H1 (cell line): ENCODE results near the gene GDPD5. TPM values are rescaled to one million over a fixed set of nuclear protein-coding genes. Genes with fewer than 3 reads are reported as not detected.

Experiments used
- CTCF ChIA-PET: fragments of 300-600 bp; sonication (Branson Sonifier 250); formaldehyde crosslinking; loops from one replicate; lab custom pipeline; 2021; ENCODE audit not compliant: partially characterized antibody; lab: Charles Lee
- POLR2A ChIA-PET: fragments of 300-600 bp; sonication (Branson Sonifier 250); formaldehyde crosslinking; loops from one replicate; lab custom pipeline; 2021; ENCODE audit warnings: inconsistent platforms; ENCODE audit not compliant: partially characterized antibody; lab: Charles Lee
- DNase-seq, 2 experiments: peaks; one replicate each; pipeline versions ENCODE4 v3.0.0 to v3.0.0-alpha.2; 2010 to 2022; ENCODE audit warnings: low spot score in 2 of 2, low read depth in 1 of 2, mixed read lengths in 1 of 2
- FAIRE-seq: peaks from 2 replicates; lab custom pipeline; 2011; peaks lifted over from hg19 to GRCh38; lab: Jason Lieb, UNC
- H2AFZ ChIP-seq: 2 replicates; pipeline ENCODE4 v1.8.1; 2012; ENCODE audit warnings: low read length, inconsistent platforms
- H2AK5ac ChIP-seq: 2 replicates; pipeline ENCODE4 v1.6.1; 2013; ENCODE audit warnings: low read depth, low read length
- H2BK120ac ChIP-seq: replicated peaks from 2 replicates; pipeline ENCODE3; 2013; ENCODE audit warnings: low read depth, low read length, inconsistent platforms
- H2BK12ac ChIP-seq: 2 replicates; pipeline ENCODE4 v1.6.1; 2013; ENCODE audit warnings: low read depth, low read length
- H2BK15ac ChIP-seq: 2 replicates; pipeline ENCODE4 v1.6.1; 2013; ENCODE audit warnings: low read length
- H2BK20ac ChIP-seq: 2 replicates; pipeline ENCODE4 v1.6.1; 2013; ENCODE audit warnings: low read length
- H2BK5ac ChIP-seq: 2 replicates; pipeline ENCODE4 v1.6.1; 2013; ENCODE audit warnings: low read depth, low read length
- H3K14ac ChIP-seq: 2 replicates; pipeline ENCODE4 v1.6.1; 2013; ENCODE audit warnings: inconsistent platforms; ENCODE audit not compliant: insufficient read length
- H3K18ac ChIP-seq: 2 replicates; pipeline ENCODE4 v1.6.1; 2013; ENCODE audit warnings: low read length; ENCODE audit errors: extremely low read depth
- H3K23ac ChIP-seq: 2 replicates; pipeline ENCODE4 v1.6.1; 2013; ENCODE audit warnings: inconsistent platforms; ENCODE audit not compliant: insufficient read length
- H3K23me2 ChIP-seq: 2 replicates; pipeline ENCODE4 v1.6.1; 2013; ENCODE audit warnings: low read depth, low read length
- H3K27ac ChIP-seq: 2 replicates; pipeline ENCODE4 v1.6.1; 2011; ENCODE audit warnings: low read depth, low read length, inconsistent platforms
- H3K27me3 ChIP-seq, 4 experiments: replicated peaks in 1 of 4; 1 replicate in 1 of 4; 2 replicates in 3 of 4; pipeline versions ENCODE4 v1.6.1 to v1.8.1; 2011 to 2013; ENCODE audit warnings: low read length in 3 of 4, mild to moderate bottlenecking in 3 of 4, inconsistent platforms in 2 of 4, mixed read lengths in 2 of 4, moderate library complexity in 1 of 4; ENCODE audit not compliant: control insufficient read depth in 3 of 4, insufficient read depth in 3 of 4; ENCODE audit errors: extremely low read depth in 1 of 4
- H3K36me3 ChIP-seq, 4 experiments: 2 replicates each; pipeline versions ENCODE4 v1.6.1 to v1.8.1; 2011 to 2013; ENCODE audit warnings: mild to moderate bottlenecking in 4 of 4, low read length in 3 of 4, moderate library complexity in 2 of 4, control low read depth in 1 of 4, inconsistent platforms in 1 of 4; ENCODE audit not compliant: insufficient read depth in 4 of 4, control insufficient read depth in 2 of 4
- H3K4ac ChIP-seq: replicated peaks from 2 replicates; pipeline ENCODE3; 2013; ENCODE audit warnings: low read length, low read depth, mixed read lengths, inconsistent platforms; ENCODE audit not compliant: insufficient read length
- H3K4me1 ChIP-seq, 4 experiments: replicated peaks in 1 of 4; 1 replicate in 1 of 4; 2 replicates in 3 of 4; pipeline versions ENCODE4 v1.6.1 to v1.8.1; 2011 to 2013; ENCODE audit warnings: low read length in 3 of 4, inconsistent platforms in 2 of 4, mixed read lengths in 1 of 4; ENCODE audit not compliant: insufficient read depth in 4 of 4, control insufficient read depth in 3 of 4
- H3K4me2 ChIP-seq, 2 experiments: 2 replicates each; pipeline versions ENCODE4 v1.6.1 to v1.8.1; 2011 to 2013; ENCODE audit warnings: low read depth in 2 of 2, low read length in 2 of 2, control low read depth in 1 of 2, inconsistent platforms in 1 of 2, mild to moderate bottlenecking in 1 of 2; ENCODE audit not compliant: insufficient read depth in 1 of 2
- H3K4me3 ChIP-seq, 4 experiments: fragments of 200-600, 300-600 bp in 1 of 4; sonication (generic), shearing (Covaris generic), sonication (Bioruptor Twin) in 1 of 4; 2 replicates each; pipeline versions ENCODE4 v1.5.1 to v1.8.1; 2011 to 2016; ENCODE audit warnings: low read length in 4 of 4, low read depth in 3 of 4, control low read depth in 2 of 4, inconsistent platforms in 2 of 4, mild to moderate bottlenecking in 2 of 4, mixed read lengths in 1 of 4, moderate library complexity in 1 of 4; ENCODE audit not compliant: insufficient read depth in 2 of 4; ENCODE audit errors: extremely low read depth in 1 of 4
- H3K56ac ChIP-seq: replicated peaks from 2 replicates; pipeline ENCODE3; 2013; ENCODE audit warnings: low read depth, mild to moderate bottlenecking, mixed read lengths, low read length, inconsistent platforms; ENCODE audit not compliant: insufficient read length
- H3K79me1 ChIP-seq: 2 replicates; pipeline ENCODE4 v1.6.1; 2013; ENCODE audit warnings: low read depth, low read length, control low read depth
- H3K79me2 ChIP-seq, 2 experiments: 2 replicates each; pipeline versions ENCODE4 v1.6.1 to v1.8.1; 2012 to 2013; ENCODE audit warnings: low read length in 2 of 2, mild to moderate bottlenecking in 2 of 2, inconsistent platforms in 1 of 2; ENCODE audit not compliant: insufficient read depth in 2 of 2, control insufficient read depth in 1 of 2
- H3K9ac ChIP-seq, 4 experiments: replicated peaks in 1 of 4; 1 replicate in 1 of 4; 2 replicates in 3 of 4; pipeline versions ENCODE4 v1.6.1 to v1.8.1; 2011 to 2013; ENCODE audit warnings: low read depth in 3 of 4, low read length in 3 of 4, control low read depth in 2 of 4, mild to moderate bottlenecking in 2 of 4, moderate library complexity in 2 of 4, inconsistent platforms in 1 of 4; ENCODE audit errors: extremely low read depth in 1 of 4
- H3K9me3 ChIP-seq, 2 experiments: 2 replicates each; pipeline versions ENCODE4 v1.6.1 to v1.8.1; 2012 to 2013; ENCODE audit warnings: mild to moderate bottlenecking in 2 of 2, moderate library complexity in 2 of 2, control low read depth in 1 of 2, inconsistent platforms in 1 of 2, low read depth in 1 of 2, low read length in 1 of 2, mixed read lengths in 1 of 2; ENCODE audit not compliant: insufficient read depth in 2 of 2
- H4K20me1 ChIP-seq, 2 experiments: replicated peaks in 1 of 2; 2 replicates each; pipeline versions ENCODE3 to v1.8.1; 2011 to 2013; ENCODE audit warnings: inconsistent platforms in 2 of 2, low read length in 2 of 2, mild to moderate bottlenecking in 1 of 2; ENCODE audit not compliant: insufficient read depth in 2 of 2, control insufficient read depth in 1 of 2
- H4K5ac ChIP-seq: 2 replicates; pipeline ENCODE4 v1.6.1; 2013; ENCODE audit warnings: low read length, low read depth, mixed read lengths, inconsistent platforms; ENCODE audit not compliant: insufficient read length
- H4K8ac ChIP-seq: 2 replicates; pipeline ENCODE4 v1.8.0; 2013; ENCODE audit warnings: mild to moderate bottlenecking, moderate library complexity, low read length, inconsistent platforms; ENCODE audit not compliant: insufficient read depth; ENCODE audit errors: extremely low read depth
- H4K91ac ChIP-seq: replicated peaks from 2 replicates; pipeline ENCODE3; 2013; ENCODE audit warnings: low read length, mixed read lengths, inconsistent platforms; ENCODE audit not compliant: insufficient read length
- CHD1 ChIP-seq: IDR thresholded peaks from 2 replicates; pipeline ENCODE4 v1.6.1; 2012; ENCODE audit warnings: low read depth, low read length, improper control_type of control experiment
- HDAC6 ChIP-seq: IDR thresholded peaks from one replicate; pipeline ENCODE4 v1.7.1; 2012; ENCODE audit warnings: low read depth, mild to moderate bottlenecking, inconsistent platforms, low read length, moderate library complexity
- MAX ChIP-seq: IDR thresholded peaks from 2 replicates; pipeline ENCODE4 v1.6.1; 2012; ENCODE audit warnings: inconsistent platforms
- SRF ChIP-seq: IDR thresholded peaks from 2 replicates; pipeline ENCODE4 v1.6.1; 2011; ENCODE audit warnings: mild to moderate bottlenecking, low read depth, low read length, moderate library complexity
- TAF1 ChIP-seq: IDR thresholded peaks from 2 replicates; pipeline ENCODE4 v1.6.1; 2011; ENCODE audit warnings: mild to moderate bottlenecking, low read depth, low read length
- WGBS, 2 experiments: shearing (Covaris generic) in 1 of 2; methylation state at CpG; one replicate each; pipeline versions ENCODE4 v1.1.6 to v1.1.7; 2013 to 2015; ENCODE audit warnings: low lambda C conversion rate in 2 of 2, mixed read lengths in 2 of 2, inconsistent platforms in 1 of 2, low coverage in 1 of 2, missing lambda C conversion rate in 1 of 2; ENCODE audit not compliant: insufficient replicate concordance in 2 of 2, insufficient coverage in 1 of 2, insufficient read length in 1 of 2; ENCODE audit errors: extremely low coverage in 1 of 2, missing lambda C conversion rate in 1 of 2; 5-methylcytosine and 5-hydroxymethylcytosine counted together
- polyA plus RNA-seq, 7 experiments: library from polyadenylated mRNA; depleted of rRNA in 3 of 7; stranded (reverse) in 5 of 7; unstranded in 2 of 7; fragments of >200 nt in 5 of 7; fragments of 200-250 nt in 2 of 7; gene quantifications; 1 replicate in 5 of 7; 2 replicates in 1 of 7; 4 replicates in 1 of 7; pipeline versions ENCODE4 v1.2.1 to v1.2.3, GENCODE V29; 2011 to 2013; ENCODE audit warnings: missing spikeins in 2 of 7, mixed read lengths in 2 of 7
- total RNA-seq: library from RNA; stranded (reverse); fragmentation: NEBNext Ultra II Directional; extraction: Animal tissue kit (Norgen Biotek cat#: 25700); gene quantifications from 2 replicates; pipeline ENCODE4 v1.2.1, GENCODE V29; 2021

Gene GDPD5
- total and polyA plus RNA-seq, 2 of the 8 experiments (the other 6 are each of a cell fraction or from before 2014, with no cell fraction given): 7.8 to 8.6 TPM

- no peak overlapping the region for H3K27ac ChIP-seq
- H3K23ac ChIP-seq: no peak overlapping the region
- no peak overlapping the region for H3K4me3 ChIP-seq
- no peak overlapping the region for H3K18ac ChIP-seq
- H3K79me2 ChIP-seq: no peaks in the 10 kb centered on the region
- TF ChIP-seq SRF: no peak
- no peak for TF ChIP-seq TAF1
- no peak for TF ChIP-seq CHD1
- no peak for TF ChIP-seq MAX
- TF ChIP-seq HDAC6: no peak
- TF ChIP-seq, all 59 proteins: peak for 0
- Histone ChIP-seq H3K79me1 (no peaks in the 10 kb centered on the region; the same call in 1 of the 2 replicates), H3K27me3 (no peaks in the 10 kb centered on the region), H2BK5ac (no peak overlapping the region), H2AK5ac (no peak overlapping the region), H3K56ac (no peak overlapping the region), H3K9me3 (no peaks in the 10 kb centered on the region), H3K23me2 (no peaks in the 10 kb centered on the region), H2BK20ac (no peak overlapping the region), H4K20me1 (no peaks in the 10 kb centered on the region), H2BK120ac (no peak overlapping the region), H3K9ac (no peak overlapping the region), H3K4me1 (no peaks in the 10 kb centered on the region), H2BK12ac (no peak overlapping the region), H3K36me3 (no peaks in the 10 kb centered on the region), H4K91ac (no peak overlapping the region), H3K14ac (no peak overlapping the region), H2AFZ (no peak overlapping the region), H4K8ac (no peak overlapping the region), H2BK15ac (no peak overlapping the region), H3K4ac (no peak overlapping the region), H3K4me2 (no peak overlapping the region), H4K5ac (no peak overlapping the region)
- 81% methylated on average over 6 of the region's 6 CpGs; no CpG with 5 or more reads in 1 of the 2 experiments for WGBS, 2 experiments
- FAIRE-seq (no peak), DNase-seq (no peak)
- POLR2A ChIA-PET: interaction anchor here (0.6 kb wide), 2 partner anchors 10 to 69 kb away, joined by 3 read pairs; no protein-coding TSS in a partner anchor
- CTCF ChIA-PET: interaction anchor here (1.0 to 2.4 kb wide), 4 partner anchors 10 to 62 kb away, joined by 3 to 10 read pairs (median 5); no protein-coding TSS in a partner anchor
These were observed 18.9 kb downstream of the GDPD5 start for GRCh38 chr11:75506827-75507226.
